K562 treated with DMSO at 1 percent for 24 hours (cell line): ENCODE measurements around the gene HEPACAM. TPM values are rescaled to one million over a fixed set of nuclear protein-coding genes. Genes with fewer than 3 reads are reported as not detected.

Experiments
- total RNA-seq: library from RNA; unstranded; fragments of 300-600 nt; gene quantifications from 2 replicates; pipeline ENCODE4 v1.2.3, GENCODE V29; 2022; ENCODE audit warnings: low read depth; ENCODE audit not compliant: insufficient read depth

The HEPACAM gene, protein sequence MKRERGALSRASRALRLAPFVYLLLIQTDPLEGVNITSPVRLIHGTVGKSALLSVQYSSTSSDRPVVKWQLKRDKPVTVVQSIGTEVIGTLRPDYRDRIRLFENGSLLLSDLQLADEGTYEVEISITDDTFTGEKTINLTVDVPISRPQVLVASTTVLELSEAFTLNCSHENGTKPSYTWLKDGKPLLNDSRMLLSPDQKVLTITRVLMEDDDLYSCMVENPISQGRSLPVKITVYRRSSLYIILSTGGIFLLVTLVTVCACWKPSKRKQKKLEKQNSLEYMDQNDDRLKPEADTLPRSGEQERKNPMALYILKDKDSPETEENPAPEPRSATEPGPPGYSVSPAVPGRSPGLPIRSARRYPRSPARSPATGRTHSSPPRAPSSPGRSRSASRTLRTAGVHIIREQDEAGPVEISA
- total RNA-seq, result not detected in 2 replicates

DNA sequence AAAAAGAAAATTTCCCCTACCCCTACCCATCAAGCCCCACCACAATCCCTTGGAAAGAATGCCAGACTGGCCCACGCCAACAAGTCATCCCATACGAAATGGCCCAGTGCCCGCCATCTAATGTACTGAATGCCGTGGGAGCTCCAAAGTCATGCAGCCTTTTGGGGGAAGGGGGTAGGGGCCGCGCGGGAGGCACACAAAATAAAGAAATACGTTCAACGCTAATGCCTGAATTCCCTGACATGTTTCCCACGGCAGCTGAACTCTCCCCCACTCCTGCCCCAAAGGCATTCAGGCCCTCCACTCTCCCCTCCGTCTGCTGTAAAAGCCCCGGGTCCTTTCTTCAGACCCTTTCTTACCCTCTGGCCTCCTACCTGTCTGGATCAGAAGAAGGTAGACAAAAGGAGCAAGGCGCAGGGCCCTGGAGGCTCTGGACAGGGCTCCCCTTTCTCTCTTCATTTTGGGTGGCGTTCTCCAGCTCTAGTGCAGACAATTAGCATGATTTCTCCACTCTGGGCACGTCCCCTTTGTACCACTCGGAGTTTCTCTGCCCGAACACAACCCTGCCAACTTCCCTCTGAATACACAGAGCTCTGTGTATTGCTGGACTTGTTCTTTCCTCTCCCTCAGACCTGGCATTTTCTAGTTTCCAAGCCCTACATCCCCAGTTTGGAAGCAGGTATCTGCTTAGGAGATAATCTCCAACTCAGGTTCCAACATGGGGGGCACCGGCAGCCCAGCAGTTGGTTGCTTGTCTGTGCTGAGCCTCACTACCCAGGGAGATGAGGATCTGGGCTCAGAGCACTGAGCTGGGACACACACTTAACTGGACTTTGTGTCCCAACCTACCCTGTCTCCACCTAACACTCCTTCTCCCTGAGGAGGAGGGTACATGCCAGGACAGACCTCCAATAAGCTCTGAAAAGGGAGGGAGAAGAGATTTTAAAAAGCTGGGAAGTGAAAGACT, at the start of gene HEPACAM:
HEPACAM (minus strand) TSS at position 500 of the 967 bp plus-strand sequence; CDS start at position 459, 41 bp downstream.

DNA sequence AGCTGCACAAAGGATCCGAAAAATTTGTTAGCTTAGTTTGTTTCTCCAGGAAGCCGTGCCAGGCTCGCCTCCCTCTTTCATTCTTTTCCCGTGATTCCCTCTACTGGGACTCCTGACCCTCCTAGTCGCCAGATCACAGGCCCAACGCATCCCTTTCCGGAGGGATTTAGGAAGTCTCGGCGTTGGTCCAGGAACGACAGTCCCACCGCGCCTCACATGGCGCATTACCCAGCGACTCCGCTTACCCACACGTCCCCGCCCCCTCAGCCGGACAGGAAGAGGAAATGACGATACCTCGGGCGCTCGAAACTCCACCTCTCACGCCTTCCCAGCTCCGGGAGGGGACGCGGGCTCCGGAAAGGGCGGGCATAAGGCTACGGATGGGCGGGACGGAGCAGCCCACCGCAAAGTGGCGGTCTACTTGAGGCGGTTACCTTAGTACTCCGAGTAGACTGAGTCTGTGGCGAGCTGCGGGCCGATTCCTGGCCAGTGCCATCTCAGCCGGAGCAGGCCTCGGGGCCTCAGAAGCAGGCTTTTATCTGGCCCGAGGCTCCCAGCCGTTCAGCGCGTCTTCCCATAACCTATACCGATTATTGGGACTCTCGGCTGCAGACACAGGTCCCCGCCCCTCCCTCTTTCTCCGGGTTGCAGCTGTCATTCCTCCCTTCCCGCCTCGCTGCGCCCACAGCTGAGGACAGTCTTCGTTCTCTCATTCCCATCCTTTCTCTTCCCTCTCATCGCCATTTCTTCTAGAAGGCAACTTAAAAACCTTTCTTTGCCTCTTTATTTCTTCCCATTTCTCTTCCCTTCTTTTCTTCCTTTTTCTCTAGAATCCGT, 18.1 kb upstream of the HEPACAM start, which contains the start of gene CCDC15:
CCDC15 (plus strand) TSS at position 450 of the 837 bp plus-strand sequence. CDS start 531 bp downstream, outside the sequence.

DNA sequence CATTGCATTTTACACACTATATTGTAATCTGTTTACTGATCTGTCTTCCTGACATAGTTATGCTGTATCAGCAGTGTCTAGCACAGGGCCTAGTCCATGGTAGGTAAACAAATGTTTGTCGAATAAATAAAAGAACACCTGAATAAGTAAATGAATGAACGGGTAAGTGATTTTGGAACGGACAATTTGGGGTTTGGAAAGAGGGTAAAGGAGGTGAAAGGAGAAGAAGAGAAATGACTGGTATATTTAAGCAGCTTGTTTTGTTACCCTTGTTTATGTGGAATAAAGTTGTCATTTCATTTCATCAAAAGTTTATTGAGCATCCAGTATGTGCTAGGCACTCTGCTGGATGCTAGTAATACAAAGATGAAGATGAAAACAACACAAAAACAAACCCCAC, 16.9 kb downstream of the HEPACAM start, which contains the start of gene HEPN1:
HEPN1 (plus strand) TSS at position 301 of the 400 bp plus-strand sequence.

DNA sequence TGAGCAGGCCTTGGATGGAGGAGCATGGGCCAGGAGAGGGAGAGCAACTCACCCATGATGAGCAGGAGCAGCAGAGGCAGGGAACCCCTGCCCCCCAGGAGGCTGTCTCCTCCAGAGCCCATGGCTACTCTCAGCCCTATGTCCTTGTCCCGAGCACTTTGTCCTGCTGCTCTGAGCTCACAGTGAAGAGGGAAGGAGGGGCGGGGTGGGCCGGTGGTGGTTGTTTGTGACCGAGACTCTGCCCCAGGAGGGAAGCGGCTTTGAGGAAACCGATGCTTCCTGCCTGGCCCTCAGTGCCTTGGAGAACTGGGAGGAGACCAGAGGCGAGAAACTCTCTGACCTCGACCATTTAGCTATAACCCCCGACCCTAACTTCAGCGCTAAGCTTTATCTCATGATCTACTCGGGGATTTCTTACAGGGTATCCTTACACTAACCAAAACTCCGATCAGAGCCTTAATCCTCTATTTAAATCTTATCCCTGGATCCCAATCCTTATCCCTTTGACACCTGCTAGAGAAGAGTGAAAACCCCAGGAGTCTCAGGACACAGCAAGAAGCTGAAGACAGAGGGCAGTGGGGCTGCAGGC, 38.1 kb downstream of the HEPACAM start, which contains the start of gene ROBO4:
ROBO4 (minus strand) TSS at position 192 of the 589 bp plus-strand sequence; CDS start at position 122, 70 bp downstream.

Other genes with a start within 250 kb of the HEPACAM start
- 17.7 and 18.4 TPM in 2 replicates for gene NRGN, start 196.1 kb downstream of the HEPACAM start, total RNA-seq
- gene VSIG2, start 183.8 kb downstream of the HEPACAM start, total RNA-seq, result not detected in 2 replicates
- gene ESAM, start 173.8 kb downstream of the HEPACAM start, total RNA-seq, result 0.71 and 1.1 TPM in 2 replicates
- 3.2 and 4.7 TPM in 2 replicates for gene MSANTD2, start 135.6 kb downstream of the HEPACAM start, total RNA-seq
- gene ROBO3, start 70.6 kb downstream of the HEPACAM start, total RNA-seq, result 1.3 and 2.5 TPM in 2 replicates
- gene ROBO4, start 38.2 kb downstream of the HEPACAM start, total RNA-seq, result not detected in 2 replicates
- gene HEPN1, start 16.8 kb downstream of the HEPACAM start, total RNA-seq, result not detected in 2 replicates
- gene CCDC15, start 18.2 kb upstream of the HEPACAM start, total RNA-seq, result 2.4 and 4.6 TPM in 2 replicates
- 1.8 and 2.0 TPM in 2 replicates for gene SLC37A2, start 127.3 kb upstream of the HEPACAM start, total RNA-seq
- gene TMEM218, start 175.6 kb upstream of the HEPACAM start, total RNA-seq, result 14.0 and 16.0 TPM in 2 replicates
- gene PKNOX2, start 228.7 kb upstream of the HEPACAM start, total RNA-seq, result 0.09 TPM in 1 of 2 replicates, not detected in the other